Activated CD4-positive, alpha-beta memory T cell treated with anti-CD3 and anti-CD28 coated beads for 36 hours (primary cell): ENCODE data around the gene ERC1. TPM values are rescaled to one million over a fixed set of nuclear protein-coding genes. Genes with fewer than 3 reads are reported as not detected.
A peak's percentile ranks its signal among the peaks of the same experiment; 100 is the strongest.

ENCODE experiments used
- CTCF ChIA-PET: fragments of 350-600 bp; sonication (Branson Sonifier 250); formaldehyde crosslinking; loops from one replicate; lab custom pipeline; 2021; ENCODE audit warnings: antibody characterized with exemption, inconsistent platforms; lab: Charles Lee
- POLR2A ChIA-PET: fragments of 350-600 bp; sonication (Branson Sonifier 250); formaldehyde crosslinking; loops from one replicate; lab custom pipeline; 2021; ENCODE audit warnings: antibody characterized with exemption; lab: Charles Lee
- DNase-seq: peaks from one replicate; pipeline ENCODE4 v3.0.0-alpha.2; 2020
- H3K27ac Mint-ChIP-seq: one replicate; pipeline ENCODE4 v1.8.0; 2021; ENCODE audit warnings: mixed read lengths
- H3K27me3 Mint-ChIP-seq: one replicate; pipeline ENCODE4 v1.8.0; 2021; ENCODE audit warnings: mixed read lengths
- H3K36me3 Mint-ChIP-seq: one replicate; pipeline ENCODE4 v1.8.0; 2021; ENCODE audit warnings: mixed read lengths
- H3K4me1 Mint-ChIP-seq: one replicate; pipeline ENCODE4 v1.8.0; 2021; ENCODE audit warnings: low read depth, mixed read lengths
- H3K4me3 Mint-ChIP-seq: one replicate; pipeline ENCODE4 v1.8.0; 2021; ENCODE audit warnings: mild to moderate bottlenecking, mixed read lengths
- H3K9me3 Mint-ChIP-seq: one replicate; pipeline ENCODE4 v1.8.0; 2021; ENCODE audit warnings: mixed read lengths
- intact Hi-C: fragments of 100-400 bp; cut with micrococcal nuclease; formaldehyde crosslinking; loops from one replicate; pipeline ENCODE4 v1.15.1; 2023
- total RNA-seq, 2 experiments: library from RNA; stranded (reverse); gene quantifications; one replicate each; pipeline ENCODE4 v1.2.3, GENCODE V29; 2021

ERC1 gene
- total RNA-seq, 2 experiments from 2014 or later: 19.1 to 21.8 TPM

DNA sequence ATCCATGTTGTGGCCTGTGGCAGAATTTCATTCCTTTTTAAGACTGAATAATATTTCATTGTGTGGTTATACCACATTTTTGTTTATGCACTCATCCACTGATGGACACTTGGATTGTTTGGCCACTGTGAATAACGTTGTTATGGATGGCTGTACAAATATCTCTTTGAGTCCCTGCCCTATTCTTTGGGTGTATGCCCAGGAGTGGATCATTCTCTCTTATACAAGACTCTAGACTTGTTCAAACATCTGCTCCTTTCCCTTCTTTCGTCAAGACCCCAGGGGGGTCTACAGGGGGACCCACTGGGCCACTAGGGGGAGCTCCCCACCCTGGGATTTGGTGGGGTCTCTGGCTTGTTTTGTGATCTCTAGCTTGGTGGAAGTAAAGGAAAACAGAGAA lies 526.0 kb downstream of the ERC1 start:
- Mint-ChIP-seq H3K36me3 (no peaks in the 10 kb centered on the region), H3K27me3 (peaks cover 11% of the 10 kb centered on the region), H3K4me1 (no peaks in the 10 kb centered on the region), H3K4me3 (no peak overlapping the region), H3K9me3 (peaks cover 9% of the 10 kb centered on the region), H3K27ac (no peak overlapping the region)
- ChIA-PET POLR2A (no interaction called here), CTCF (interaction anchor here (1.0 to 2.3 kb wide), 2 partner anchors 66 to 399 kb away, joined by 5 to 13 read pairs; no protein-coding TSS in a partner anchor)
- no peak for DNase-seq
- intact Hi-C loops: loop anchor here (5.0 kb wide), 1 partner anchor 65 kb away; no protein-coding TSS in a partner anchor

DNA sequence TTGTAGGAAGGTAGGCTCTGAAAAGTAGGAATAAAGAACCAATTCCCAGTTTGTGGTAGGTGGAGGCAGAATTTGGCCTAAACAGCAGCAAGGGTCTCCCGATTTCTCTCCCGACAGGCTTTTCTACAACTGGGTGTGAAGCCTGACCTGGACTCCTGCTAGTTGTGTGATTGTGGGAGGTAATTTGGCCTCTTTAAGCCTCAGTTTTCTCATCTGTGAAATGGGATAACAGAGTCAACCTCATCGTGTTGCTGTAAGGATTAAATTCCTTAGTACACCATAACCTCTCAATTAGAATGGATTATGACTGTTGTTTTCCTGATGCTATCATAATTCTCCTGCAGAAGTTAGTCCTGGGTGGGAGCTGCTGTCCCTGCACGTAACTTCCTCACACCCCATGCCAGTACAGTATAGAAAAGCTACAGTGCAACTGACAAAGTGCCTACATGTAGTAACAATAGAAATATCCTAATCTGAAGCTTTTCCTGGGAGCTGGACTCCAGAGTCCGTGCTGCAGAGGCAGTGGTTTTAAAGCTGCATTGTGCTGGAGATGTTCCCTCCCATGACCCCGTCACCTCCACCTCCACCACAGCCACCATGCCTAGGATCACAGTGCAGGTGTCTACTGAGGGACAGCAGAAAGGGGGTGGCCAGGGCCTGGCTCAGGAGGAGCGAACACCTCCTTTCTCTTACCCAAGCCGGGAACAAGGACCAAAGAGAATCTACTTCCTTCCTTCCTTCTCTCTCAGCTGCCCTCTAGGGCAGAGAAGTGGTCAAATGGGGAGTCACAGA lies 526.9 kb downstream of the ERC1 start:
- H3K36me3 Mint-ChIP-seq: no peaks in the 10 kb centered on the region
- no peak overlapping the region for H3K4me3 Mint-ChIP-seq
- H3K27ac Mint-ChIP-seq: no peak overlapping the region
- DNase-seq: no peak
- ChIA-PET CTCF (interaction anchor here (1.0 to 2.3 kb wide), 2 partner anchors 65 to 400 kb away, joined by 5 to 13 read pairs; no protein-coding TSS in a partner anchor), POLR2A (no interaction called here)
- H3K27me3 Mint-ChIP-seq: peaks cover 11% of the 10 kb centered on the region
- no peaks in the 10 kb centered on the region for H3K4me1 Mint-ChIP-seq
- intact Hi-C loops: loop anchor here (5.0 kb wide), 1 partner anchor 64 kb away; no protein-coding TSS in a partner anchor
- H3K9me3 Mint-ChIP-seq: peaks cover 9% of the 10 kb centered on the region

DNA sequence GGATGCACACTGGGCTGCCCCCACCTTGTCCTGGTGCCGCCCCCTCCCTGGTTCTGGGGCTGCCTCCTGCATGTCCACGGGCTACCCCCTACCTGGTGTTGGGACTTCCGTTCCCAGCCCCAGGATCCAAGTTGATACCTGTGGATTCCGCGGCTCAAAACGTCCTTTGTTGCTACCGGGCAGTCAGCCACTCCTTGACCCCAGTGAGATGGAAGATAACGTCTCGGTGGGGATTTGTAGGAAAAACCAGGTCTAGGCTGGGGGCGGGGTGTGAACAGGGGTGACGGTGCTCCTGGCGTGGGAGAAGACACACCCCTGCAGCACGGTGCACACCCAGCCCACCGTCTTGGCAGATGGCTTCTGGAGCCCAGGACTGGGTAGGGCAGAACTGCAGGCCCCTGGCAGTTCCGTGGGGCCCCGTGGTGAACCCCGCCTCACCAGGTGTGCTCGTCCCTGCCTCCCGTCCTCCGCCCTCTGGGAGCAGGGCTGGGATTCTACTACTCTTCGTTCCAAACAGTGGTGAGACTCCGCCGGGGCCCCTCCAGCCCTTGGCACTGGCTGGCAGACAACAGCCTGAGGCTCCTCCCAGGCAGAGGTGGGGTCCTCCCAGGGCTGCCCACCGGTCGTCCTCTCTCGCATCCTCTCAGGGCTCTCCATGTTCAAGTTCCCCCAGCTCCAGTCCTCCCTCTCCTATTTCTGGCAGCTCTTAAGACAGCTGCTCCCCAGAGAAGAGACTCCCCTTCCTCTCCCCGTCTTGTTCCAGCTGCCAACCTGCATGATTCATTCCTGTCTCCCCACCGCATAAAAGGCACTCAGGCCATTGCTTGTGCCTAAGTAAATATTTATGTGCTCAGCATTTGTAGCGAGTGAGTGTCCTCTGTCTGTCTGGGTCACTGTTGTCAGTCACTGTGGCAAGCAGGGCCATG lies 527.8 kb downstream of the ERC1 start:
- Mint-ChIP-seq H3K4me1 (no peaks in the 10 kb centered on the region), H3K27ac (no peak overlapping the region), H3K9me3 (peaks cover 9% of the 10 kb centered on the region), H3K4me3 (no peak overlapping the region), H3K27me3 (peaks cover 15% of the 10 kb centered on the region), H3K36me3 (no peaks in the 10 kb centered on the region)
- intact Hi-C loops: loop anchor here (5.0 kb wide), 1 partner anchor 63 kb away; no protein-coding TSS in a partner anchor
- POLR2A ChIA-PET: no interaction called here
- CTCF ChIA-PET: interaction anchor here (2.3 kb wide), 1 partner anchor 64 kb away, joined by 13 read pairs; no protein-coding TSS in a partner anchor
- DNase-seq: no peak

DNA sequence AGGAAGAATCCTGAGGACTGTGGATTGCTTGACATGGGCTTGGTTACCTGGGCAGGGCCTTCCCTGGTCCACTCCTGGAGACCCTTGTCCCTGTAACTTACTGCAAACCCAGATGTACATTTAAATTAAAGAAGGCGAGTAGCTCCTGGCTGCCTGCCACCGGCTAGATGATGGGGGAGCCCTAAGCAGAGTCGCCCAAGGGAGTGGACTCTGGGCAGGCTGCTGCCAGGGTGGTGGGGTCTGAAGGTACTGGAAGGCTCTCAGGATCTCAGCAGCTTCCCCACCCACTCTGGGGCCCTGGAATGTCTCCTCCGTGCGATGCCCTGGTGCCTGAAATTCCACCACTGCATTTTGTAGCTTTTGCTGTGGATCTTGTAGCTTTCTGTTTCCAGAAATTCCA lies 528.6 kb downstream of the ERC1 start:
- no peak overlapping the region for H3K27ac Mint-ChIP-seq
- H3K4me1 Mint-ChIP-seq: no peaks in the 10 kb centered on the region
- peaks cover 17% of the 10 kb centered on the region for H3K27me3 Mint-ChIP-seq
- ChIA-PET CTCF (interaction anchor here (0.8 kb wide), 1 partner anchor 13 kb away, joined by 3 read pairs; no protein-coding TSS in a partner anchor), POLR2A (no interaction called here)
- intact Hi-C loops: loop anchor here (5.0 kb wide), 1 partner anchor 63 kb away; no protein-coding TSS in a partner anchor
- H3K9me3 Mint-ChIP-seq: peaks cover 9% of the 10 kb centered on the region
- DNase-seq: no peak
- no peak overlapping the region for H3K4me3 Mint-ChIP-seq
- no peaks in the 10 kb centered on the region for H3K36me3 Mint-ChIP-seq

DNA sequence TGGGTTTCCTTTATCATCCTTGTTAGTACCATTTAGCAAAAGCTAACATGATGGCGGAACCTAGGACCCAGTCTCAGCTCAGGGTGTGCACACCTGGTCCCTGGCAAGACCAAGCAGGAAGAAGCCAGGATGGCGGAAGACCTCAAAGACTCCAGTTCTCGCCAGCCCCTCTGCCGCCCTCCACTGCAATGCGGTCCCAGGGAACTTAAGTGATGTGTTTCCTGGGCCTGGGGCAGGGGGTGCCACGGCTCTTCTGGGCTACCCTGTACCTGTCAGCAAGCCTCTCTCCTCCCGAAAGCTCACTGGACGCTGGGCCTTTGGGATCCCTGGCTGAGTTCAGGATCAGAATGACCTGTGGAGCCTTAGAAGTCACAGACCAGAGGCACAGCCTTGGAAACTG lies 532.0 kb downstream of the ERC1 start:
- CTCF ChIA-PET: interaction anchor here (1.1 kb wide), 1 partner anchor 405 kb away, joined by 3 read pairs; no protein-coding TSS in a partner anchor

DNA sequence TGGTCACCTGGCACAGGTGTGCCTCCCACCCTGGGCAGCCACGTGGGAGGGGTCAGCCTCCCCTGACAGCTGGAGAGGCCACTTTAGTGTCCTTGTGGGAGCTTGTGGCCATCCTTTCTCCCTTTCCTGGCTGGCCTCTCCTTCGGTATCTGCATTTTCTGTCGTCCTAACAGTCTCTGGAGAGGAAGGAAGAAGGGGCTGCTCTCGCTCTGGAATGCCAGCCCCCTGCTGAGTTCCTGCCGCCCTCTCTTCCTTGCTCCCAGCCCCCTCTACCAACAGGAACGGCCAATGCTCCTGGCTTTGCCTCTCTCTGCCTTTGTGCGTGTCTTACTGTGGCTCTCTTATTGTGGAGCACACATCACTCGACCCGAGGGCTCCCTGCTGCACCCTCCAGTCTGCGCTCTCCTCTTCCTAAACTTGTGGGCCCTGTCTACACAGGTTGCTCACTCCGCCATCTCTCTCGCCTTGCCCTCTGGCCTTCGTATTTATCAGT lies 532.6 kb downstream of the ERC1 start:
- intact Hi-C loops: no loop called here
- Mint-ChIP-seq H3K9me3 (no peaks in the 10 kb centered on the region), H3K36me3 (no peaks in the 10 kb centered on the region), H3K27me3 (peaks cover 42% of the 10 kb centered on the region), H3K4me1 (no peaks in the 10 kb centered on the region), H3K4me3 (no peak overlapping the region), H3K27ac (no peak overlapping the region)
- POLR2A ChIA-PET: no interaction called here
- CTCF ChIA-PET: interaction anchor here (0.7 kb wide), 1 partner anchor 60 kb away, joined by 5 read pairs; no protein-coding TSS in a partner anchor
- DNase-seq: no peak

More for the DNA sequence above, 532.0 kb downstream of the ERC1 start:
- POLR2A ChIA-PET: no interaction called here
- no peak overlapping the region for H3K27ac Mint-ChIP-seq
- no peaks in the 10 kb centered on the region for H3K4me1 Mint-ChIP-seq
- no peak for DNase-seq
- no peaks in the 10 kb centered on the region for H3K36me3 Mint-ChIP-seq
- intact Hi-C loops: no loop called here
- H3K9me3 Mint-ChIP-seq: no peaks in the 10 kb centered on the region
- peaks cover 38% of the 10 kb centered on the region for H3K27me3 Mint-ChIP-seq
- no peak overlapping the region for H3K4me3 Mint-ChIP-seq

DNA sequence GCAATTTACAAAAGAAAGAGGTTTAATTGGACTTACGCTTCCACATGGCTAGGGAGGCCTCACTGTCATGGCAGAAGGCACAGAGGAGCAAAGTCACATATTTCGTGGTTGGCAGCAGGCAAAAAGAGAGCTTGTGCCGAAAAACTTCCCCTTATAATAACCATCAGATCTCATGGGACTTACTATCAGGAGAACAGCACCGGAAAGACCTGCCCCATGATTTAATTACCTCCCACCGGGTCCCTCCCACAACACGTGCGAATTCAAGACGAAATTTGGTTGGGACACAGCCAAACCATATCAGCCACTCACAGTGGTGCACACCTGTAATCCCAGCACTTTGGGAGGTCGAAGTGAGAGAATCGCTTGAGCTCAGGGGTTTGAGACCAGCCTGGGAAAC lies 534.8 kb downstream of the ERC1 start:
- ChIA-PET POLR2A (no interaction called here), CTCF (interaction anchor here (1.3 kb wide), 1 partner anchor 57 kb away, joined by 4 read pairs; no protein-coding TSS in a partner anchor)
- Mint-ChIP-seq H3K36me3 (no peaks in the 10 kb centered on the region), H3K4me3 (no peak overlapping the region), H3K27ac (no peak overlapping the region), H3K4me1 (peaks cover 2% of the 10 kb centered on the region), H3K9me3 (no peaks in the 10 kb centered on the region), H3K27me3 (peaks cover 42% of the 10 kb centered on the region)
- no peak for DNase-seq
- intact Hi-C loops: no loop called here

DNA sequence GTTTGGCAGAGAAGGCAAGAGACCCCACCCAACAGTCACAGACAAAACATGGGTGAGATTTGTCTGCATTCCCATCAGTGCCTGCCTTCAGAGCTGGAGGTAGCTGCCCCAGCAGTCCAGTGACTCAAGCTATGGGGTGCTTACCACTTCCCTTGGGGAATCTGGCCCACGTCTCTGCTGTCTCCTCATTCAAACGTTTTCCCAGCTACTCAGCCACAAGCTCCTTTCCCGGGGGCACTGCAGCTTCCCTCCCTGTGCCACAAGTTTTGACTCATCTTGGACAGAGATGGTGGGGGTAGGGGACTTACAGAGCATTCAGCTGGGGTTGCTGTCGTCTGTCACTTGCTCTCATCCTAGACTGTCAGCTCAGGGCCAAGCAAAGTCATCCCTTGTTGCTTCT lies 536.8 kb downstream of the ERC1 start:
- H3K36me3 Mint-ChIP-seq: no peaks in the 10 kb centered on the region
- no peak for DNase-seq
- no peak overlapping the region for H3K27ac Mint-ChIP-seq
- H3K9me3 Mint-ChIP-seq: no peaks in the 10 kb centered on the region
- ChIA-PET CTCF (interaction anchor here (1.4 to 1.8 kb wide), 2 partner anchors 23 to 410 kb away, joined by 3 read pairs; no protein-coding TSS in a partner anchor), POLR2A (no interaction called here)
- peaks cover 57% of the 10 kb centered on the region for H3K27me3 Mint-ChIP-seq
- intact Hi-C loops: no loop called here
- peaks cover 15% of the 10 kb centered on the region for H3K4me1 Mint-ChIP-seq
- H3K4me3 Mint-ChIP-seq: no peak overlapping the region

DNA sequence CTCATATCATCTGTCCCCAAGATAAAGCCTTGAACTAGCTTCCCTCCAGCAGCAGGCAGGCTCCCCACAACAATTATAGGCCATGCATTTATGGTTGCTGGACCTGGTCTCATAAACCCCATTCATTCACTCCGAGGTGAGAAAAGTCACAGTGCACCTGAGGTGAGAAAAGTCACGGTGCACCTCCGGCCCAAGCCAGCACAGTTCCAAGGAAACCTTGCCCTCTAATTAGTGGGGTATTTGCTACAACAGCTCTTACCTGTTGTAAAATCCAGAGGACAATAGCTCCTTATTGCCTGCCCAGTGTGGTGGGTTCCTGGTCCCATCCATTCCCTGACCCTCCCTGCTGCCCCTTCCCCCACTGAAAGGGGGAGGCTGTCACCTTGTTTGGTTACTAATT lies 537.8 kb downstream of the ERC1 start:
- H3K4me3 Mint-ChIP-seq: no peak overlapping the region
- H3K9me3 Mint-ChIP-seq: no peaks in the 10 kb centered on the region
- CTCF ChIA-PET: interaction anchor here (0.9 to 1.4 kb wide), 2 partner anchors 54 to 411 kb away, joined by 3 to 4 read pairs; no protein-coding TSS in a partner anchor
- intact Hi-C loops: no loop called here
- POLR2A ChIA-PET: interaction anchor here (0.9 to 1.3 kb wide), 2 partner anchors 30 to 55 kb away, joined by 3 to 6 read pairs; no protein-coding TSS in a partner anchor
- H3K27ac Mint-ChIP-seq: no peak overlapping the region
- no peaks in the 10 kb centered on the region for H3K36me3 Mint-ChIP-seq
- peaks cover 25% of the 10 kb centered on the region for H3K4me1 Mint-ChIP-seq
- peaks cover 60% of the 10 kb centered on the region for H3K27me3 Mint-ChIP-seq
- DNase-seq: no peak

DNA sequence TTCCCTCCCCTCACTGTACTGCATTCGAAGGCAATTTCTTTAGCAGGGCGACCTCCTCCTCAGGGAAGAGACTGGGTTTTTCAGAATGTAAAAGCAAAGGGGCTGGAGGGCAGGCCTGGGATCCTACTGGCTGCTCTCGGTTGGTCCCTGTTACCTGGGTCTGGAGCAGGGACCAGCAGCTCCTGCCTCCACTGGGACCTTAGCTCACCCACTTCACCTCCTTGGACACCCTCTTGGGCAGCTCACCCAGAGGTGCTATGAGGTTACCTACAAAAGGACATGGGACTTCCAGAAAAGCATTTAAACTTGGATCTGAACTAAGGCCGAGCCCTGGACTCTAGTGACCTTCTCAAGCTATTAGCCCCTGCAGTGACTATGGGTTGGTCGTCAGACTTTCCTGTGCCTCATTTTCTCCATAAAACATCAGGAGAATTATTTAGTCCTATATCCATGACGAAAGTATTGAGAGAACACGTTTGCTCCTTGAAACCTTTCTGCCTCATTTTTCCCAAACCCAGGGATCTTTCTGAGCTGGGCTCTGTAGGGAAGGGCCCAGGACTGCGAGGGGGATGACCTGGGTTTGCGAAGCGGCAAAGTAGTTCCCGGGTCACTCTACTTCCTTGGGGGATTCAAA lies 538.3 kb downstream of the ERC1 start:
- CTCF ChIA-PET: interaction anchor here (0.9 kb wide), 1 partner anchor 54 kb away, joined by 4 read pairs; no protein-coding TSS in a partner anchor
- DNase-seq: no peak
- Mint-ChIP-seq H3K4me3 (peak overlapping the region; percentile 63), H3K36me3 (no peaks in the 10 kb centered on the region), H3K4me1 (peaks cover 29% of the 10 kb centered on the region), H3K27me3 (peaks cover 57% of the 10 kb centered on the region), H3K27ac (no peak overlapping the region), H3K9me3 (no peaks in the 10 kb centered on the region)
- intact Hi-C loops: no loop called here
- POLR2A ChIA-PET: interaction anchor here (0.9 to 1.3 kb wide), 2 partner anchors 29 to 55 kb away, joined by 3 to 6 read pairs; no protein-coding TSS in a partner anchor
